Thoracic aorta (tissue), 2 donors: ENCODE measurements around the gene TNFRSF19. TPM values are rescaled to one million over a fixed set of nuclear protein-coding genes. Genes with fewer than 3 reads are reported as not detected.

Experiments used
- ATAC-seq: fragments of 150-250 bp; one replicate; pipeline ENCODE4 v1.8.0; 2017; ENCODE audit warnings: low read depth; ENCODE audit not compliant: insufficient number of reproducible peaks, low FRiP score
- DNase-seq: peaks from one replicate; pipeline ENCODE4 v3.0.0-alpha.2; 2020; ENCODE audit warnings: low spot score
- H3K27ac ChIP-seq, 2 donors: fragments of 200-600 bp; sonication (generic); 1 replicate in 1 of 2; 2 replicates in 1 of 2; pipeline ENCODE4 v1.5.1; 2016; ENCODE audit warnings: mild to moderate bottlenecking in 2 of 2, moderate library complexity in 2 of 2
- H3K27me3 ChIP-seq: fragments of 200-600 bp; sonication (generic); replicated peaks from 2 replicates; pipeline ENCODE4 v1.6.0; 2016; ENCODE audit warnings: mild to moderate bottlenecking; ENCODE audit not compliant: insufficient read depth
- H3K36me3 ChIP-seq: fragments of 200-600 bp; sonication (generic); one replicate; pipeline ENCODE4 v1.5.1; 2016
- H3K4me1 ChIP-seq, 2 donors: fragments of 200-600 bp; sonication (generic); 1 replicate in 1 of 2; 2 replicates in 1 of 2; pipeline versions ENCODE4 v1.5.1 to v1.6.0; 2016; ENCODE audit warnings: low read depth in 2 of 2, mild to moderate bottlenecking in 1 of 2; ENCODE audit not compliant: control insufficient read depth in 1 of 2
- H3K4me3 ChIP-seq: fragments of 200-600 bp; sonication (generic); 2 replicates; pipeline ENCODE4 v1.5.1; 2016; ENCODE audit warnings: mild to moderate bottlenecking
- H3K9me3 ChIP-seq: fragments of 200-600 bp; sonication (generic); 2 replicates; pipeline ENCODE4 v1.5.1; 2016
- CTCF ChIP-seq: fragments of 200-600 bp; sonication (generic); IDR thresholded peaks from one replicate; pipeline ENCODE4 v1.5.1; 2019; ENCODE audit warnings: antibody characterized with exemption
- total RNA-seq, 2 donors: library from RNA; depleted of rRNA; stranded (reverse); fragments of >200 nt; gene quantifications; one replicate each; pipeline versions ENCODE4 v1.1.0 to v1.2.3, GENCODE V29; 2016

Gene TNFRSF19
- total RNA-seq, 2 donors from 2014 or later, result 1.4 to 7.6 TPM

- no peaks in the 10 kb centered on the region for H3K27me3 ChIP-seq
- DNase-seq (no peak), ATAC-seq (no peak)
- no peak for TF ChIP-seq CTCF
- no peaks in the 10 kb centered on the region for H3K36me3 ChIP-seq
- H3K4me3 ChIP-seq, result no peak overlapping the region
- no peaks in the 10 kb centered on the region for H3K4me1 ChIP-seq
- H3K27ac ChIP-seq, result no peak overlapping the region
- no peaks in the 10 kb centered on the region for H3K9me3 ChIP-seq
Observed at GRCh38 chr13:23598369-23598768, 28.2 kb downstream of the TNFRSF19 start.

GRCh38 chr13:23599083-23599925 lies 29.1 kb downstream of the TNFRSF19 start:
- no peaks in the 10 kb centered on the region for H3K27me3 ChIP-seq
- ATAC-seq (no peak), DNase-seq (no peak)
- no peaks in the 10 kb centered on the region for H3K9me3 ChIP-seq
- no peaks in the 10 kb centered on the region for H3K4me1 ChIP-seq
- TF ChIP-seq CTCF, result no peak
- no peak overlapping the region for H3K27ac ChIP-seq
- H3K36me3 ChIP-seq, result no peaks in the 10 kb centered on the region
- no peak overlapping the region for H3K4me3 ChIP-seq

- DNase-seq, result no peak
- TF ChIP-seq CTCF, result no peak
- H3K4me1 ChIP-seq, result no peaks in the 10 kb centered on the region
- no peak overlapping the region for H3K27ac ChIP-seq
- H3K27me3 ChIP-seq, result no peaks in the 10 kb centered on the region
- no peaks in the 10 kb centered on the region for H3K9me3 ChIP-seq
- H3K36me3 ChIP-seq, result no peaks in the 10 kb centered on the region
- H3K4me3 ChIP-seq, result no peak overlapping the region
- no peak for ATAC-seq
Observed at GRCh38 chr13:23600100-23600499, 29.9 kb downstream of the TNFRSF19 start.

- ATAC-seq (no peak), DNase-seq (no peak)
- no peak overlapping the region for H3K27ac ChIP-seq
- H3K36me3 ChIP-seq, result no peaks in the 10 kb centered on the region
- TF ChIP-seq CTCF, result no peak
- H3K9me3 ChIP-seq, result no peaks in the 10 kb centered on the region
- no peaks in the 10 kb centered on the region for H3K4me1 ChIP-seq
- H3K27me3 ChIP-seq, result no peaks in the 10 kb centered on the region
- no peak overlapping the region for H3K4me3 ChIP-seq
Observed at GRCh38 chr13:23600534-23600933, 30.3 kb downstream of the TNFRSF19 start.

GRCh38 chr13:23605831-23606230 lies 35.6 kb downstream of the TNFRSF19 start:
- no peak for DNase-seq
- Histone ChIP-seq H3K27ac (no peak overlapping the region), H3K9me3 (no peaks in the 10 kb centered on the region), H3K36me3 (no peaks in the 10 kb centered on the region), H3K4me3 (no peak overlapping the region), H3K4me1 (peaks cover 8 to 19% of the 10 kb centered on the region in 2 donors), H3K27me3 (no peaks in the 10 kb centered on the region)
- no peak for ATAC-seq
- TF ChIP-seq CTCF, result no peak
